ENCODE results near the gene PTPRG.

Gene PTPRG

DNA sequence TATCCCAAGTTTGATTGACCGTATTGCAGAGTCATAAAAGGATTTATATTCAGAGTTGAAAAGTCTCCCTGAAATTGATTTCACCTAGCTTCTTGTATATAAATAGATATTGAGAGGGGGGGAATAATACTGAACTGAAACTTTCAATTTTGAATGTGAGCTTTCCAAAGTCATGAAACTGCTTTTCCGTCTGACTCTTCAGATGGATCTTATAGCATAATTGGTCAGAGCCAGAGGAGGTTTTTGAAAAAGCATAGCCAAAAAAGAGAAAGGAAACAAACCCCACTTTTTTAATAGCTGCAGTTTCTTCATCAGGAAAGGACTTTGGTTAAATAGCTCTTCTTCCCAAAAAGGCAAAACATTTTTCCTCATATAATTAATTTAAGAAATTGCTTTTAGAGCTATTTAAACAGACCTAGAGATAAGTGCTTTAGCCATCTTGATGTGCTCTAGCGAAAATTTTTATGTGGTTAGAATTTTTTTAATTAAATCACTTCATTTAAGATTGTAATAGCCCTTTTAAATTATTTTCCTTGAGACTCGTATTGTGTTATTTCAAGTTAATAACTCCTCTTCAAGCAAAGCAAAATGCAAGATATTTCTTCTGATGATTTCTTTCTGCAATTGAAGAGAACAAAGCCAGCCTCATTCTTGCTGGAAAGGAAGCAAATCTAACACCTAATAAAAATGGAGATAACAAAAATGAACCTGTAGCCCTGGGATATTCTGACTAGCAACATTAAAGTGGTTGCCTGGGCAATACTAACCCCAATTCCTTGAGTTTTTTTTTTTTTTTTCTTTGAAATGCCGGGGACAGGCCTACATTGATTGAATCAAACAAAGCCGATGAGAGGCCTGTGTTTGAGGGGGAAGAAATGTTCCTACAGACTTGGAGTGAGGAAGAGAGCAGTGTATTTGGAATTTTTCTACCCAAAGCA is 173.6 kb downstream of the PTPRG start:
- TF ChIP-seq MAX (IDR thresholded peaks at IDR 0.05) (no peak), NFIC (IDR thresholded peaks at IDR 0.05) (no peak), EP300 (IDR thresholded peaks at IDR 0.05; ENCODE audit: borderline replicate concordance) (no peak), ZBTB7A (IDR thresholded peaks at IDR 0.05; ENCODE audit: low read depth) (no peak), TEAD4 (IDR thresholded peaks at IDR 0.05) (no peak), FOXM1 (IDR thresholded peaks at IDR 0.05; ENCODE audit: borderline replicate concordance, low read depth) (no peak), TAF1 (IDR thresholded peaks at IDR 0.05; ENCODE audit: low read depth) (no peak), CREB1 (IDR thresholded peaks at IDR 0.05; ENCODE audit: low read depth) (no peak), YY1 (IDR thresholded peaks at IDR 0.05; ENCODE audit: low read depth) (no peak), RAD21 (IDR thresholded peaks at IDR 0.05; ENCODE audit: low read depth) (no peak), CEBPB (IDR thresholded peaks at IDR 0.05) (no peak), EGR1 (IDR thresholded peaks at IDR 0.05) (no peak), TCF12 (IDR thresholded peaks at IDR 0.05; ENCODE audit: low read depth) (no peak)
- TF ChIP-seq, protein P1, sequence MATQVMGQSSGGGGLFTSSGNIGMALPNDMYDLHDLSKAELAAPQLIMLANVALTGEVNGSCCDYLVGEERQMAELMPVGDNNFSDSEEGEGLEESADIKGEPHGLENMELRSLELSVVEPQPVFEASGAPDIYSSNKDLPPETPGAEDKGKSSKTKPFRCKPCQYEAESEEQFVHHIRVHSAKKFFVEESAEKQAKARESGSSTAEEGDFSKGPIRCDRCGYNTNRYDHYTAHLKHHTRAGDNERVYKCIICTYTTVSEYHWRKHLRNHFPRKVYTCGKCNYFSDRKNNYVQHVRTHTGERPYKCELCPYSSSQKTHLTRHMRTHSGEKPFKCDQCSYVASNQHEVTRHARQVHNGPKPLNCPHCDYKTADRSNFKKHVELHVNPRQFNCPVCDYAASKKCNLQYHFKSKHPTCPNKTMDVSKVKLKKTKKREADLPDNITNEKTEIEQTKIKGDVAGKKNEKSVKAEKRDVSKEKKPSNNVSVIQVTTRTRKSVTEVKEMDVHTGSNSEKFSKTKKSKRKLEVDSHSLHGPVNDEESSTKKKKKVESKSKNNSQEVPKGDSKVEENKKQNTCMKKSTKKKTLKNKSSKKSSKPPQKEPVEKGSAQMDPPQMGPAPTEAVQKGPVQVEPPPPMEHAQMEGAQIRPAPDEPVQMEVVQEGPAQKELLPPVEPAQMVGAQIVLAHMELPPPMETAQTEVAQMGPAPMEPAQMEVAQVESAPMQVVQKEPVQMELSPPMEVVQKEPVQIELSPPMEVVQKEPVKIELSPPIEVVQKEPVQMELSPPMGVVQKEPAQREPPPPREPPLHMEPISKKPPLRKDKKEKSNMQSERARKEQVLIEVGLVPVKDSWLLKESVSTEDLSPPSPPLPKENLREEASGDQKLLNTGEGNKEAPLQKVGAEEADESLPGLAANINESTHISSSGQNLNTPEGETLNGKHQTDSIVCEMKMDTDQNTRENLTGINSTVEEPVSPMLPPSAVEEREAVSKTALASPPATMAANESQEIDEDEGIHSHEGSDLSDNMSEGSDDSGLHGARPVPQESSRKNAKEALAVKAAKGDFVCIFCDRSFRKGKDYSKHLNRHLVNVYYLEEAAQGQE (IDR thresholded peaks at IDR 0.05; ENCODE audit: low read depth) = no peak
- TF ChIP-seq, protein P2, sequence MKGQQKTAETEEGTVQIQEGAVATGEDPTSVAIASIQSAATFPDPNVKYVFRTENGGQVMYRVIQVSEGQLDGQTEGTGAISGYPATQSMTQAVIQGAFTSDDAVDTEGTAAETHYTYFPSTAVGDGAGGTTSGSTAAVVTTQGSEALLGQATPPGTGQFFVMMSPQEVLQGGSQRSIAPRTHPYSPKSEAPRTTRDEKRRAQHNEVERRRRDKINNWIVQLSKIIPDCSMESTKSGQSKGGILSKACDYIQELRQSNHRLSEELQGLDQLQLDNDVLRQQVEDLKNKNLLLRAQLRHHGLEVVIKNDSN (IDR thresholded peaks at IDR 0.05) = no peak

DNA sequence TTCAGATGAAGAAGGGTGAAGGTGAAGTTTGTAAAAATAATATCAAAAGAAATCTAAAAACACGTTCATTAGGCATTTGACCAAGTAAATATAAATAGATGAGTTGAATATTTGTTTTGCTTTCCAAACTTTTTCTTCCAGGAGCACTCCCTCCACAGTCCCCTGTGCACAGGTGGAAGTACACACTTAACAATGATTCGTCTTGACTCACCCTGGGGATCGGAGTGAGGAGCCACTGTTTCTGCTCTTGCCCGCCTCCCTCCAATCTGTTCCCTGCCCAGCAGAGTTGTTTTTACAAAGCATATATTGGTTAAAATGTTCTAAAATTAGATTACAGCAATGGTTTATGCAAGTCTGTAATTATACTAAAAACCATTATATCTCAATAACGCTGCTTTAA is 175.1 kb downstream of the PTPRG start:
- TF ChIP-seq EGR1 (IDR thresholded peaks at IDR 0.05) = no peak
- no peak for TF ChIP-seq EP300 (IDR thresholded peaks at IDR 0.05; ENCODE audit: borderline replicate concordance)
- TF ChIP-seq CEBPB (IDR thresholded peaks at IDR 0.05) = no peak
- TF ChIP-seq YY1 (IDR thresholded peaks at IDR 0.05; ENCODE audit: low read depth) = no peak
- TF ChIP-seq, protein P2 (IDR thresholded peaks at IDR 0.05) = no peak
- TF ChIP-seq MAX (IDR thresholded peaks at IDR 0.05) = no peak
- TF ChIP-seq CREB1 (IDR thresholded peaks at IDR 0.05; ENCODE audit: low read depth) = no peak
- no peak for TF ChIP-seq FOXM1 (IDR thresholded peaks at IDR 0.05; ENCODE audit: borderline replicate concordance, low read depth)
- TF ChIP-seq TAF1 (IDR thresholded peaks at IDR 0.05; ENCODE audit: low read depth) = no peak
- TF ChIP-seq NFIC (IDR thresholded peaks at IDR 0.05) = no peak
- TF ChIP-seq ZBTB7A (IDR thresholded peaks at IDR 0.05; ENCODE audit: low read depth) = no peak
- no peak for TF ChIP-seq RAD21 (IDR thresholded peaks at IDR 0.05; ENCODE audit: low read depth)
- TF ChIP-seq TCF12 (IDR thresholded peaks at IDR 0.05; ENCODE audit: low read depth) = no peak
- TF ChIP-seq, protein P1 (IDR thresholded peaks at IDR 0.05; ENCODE audit: low read depth) = no peak
- TF ChIP-seq TEAD4 (IDR thresholded peaks at IDR 0.05) = no peak

- TF ChIP-seq TEAD4 (IDR thresholded peaks at IDR 0.05) (no peak), RAD21 (IDR thresholded peaks at IDR 0.05; ENCODE audit: low read depth) (no peak), EP300 (IDR thresholded peaks at IDR 0.05; ENCODE audit: borderline replicate concordance) (no peak), NFIC (IDR thresholded peaks at IDR 0.05) (no peak), TCF12 (IDR thresholded peaks at IDR 0.05; ENCODE audit: low read depth) (no peak), TAF1 (IDR thresholded peaks at IDR 0.05; ENCODE audit: low read depth) (no peak), CREB1 (IDR thresholded peaks at IDR 0.05; ENCODE audit: low read depth) (no peak), MAX (IDR thresholded peaks at IDR 0.05) (no peak), FOXM1 (IDR thresholded peaks at IDR 0.05; ENCODE audit: borderline replicate concordance, low read depth) (no peak)
- TF ChIP-seq, protein P1 (IDR thresholded peaks at IDR 0.05; ENCODE audit: low read depth) = no peak
Measured at GRCh38 chr3:61739640-61740039, 178.3 kb downstream of the PTPRG start.
